Gastroesophageal sphincter (tissue), 4 donors: ENCODE results near the gene CFAP298. TPM values are rescaled to one million over a fixed set of nuclear protein-coding genes. Genes with fewer than 3 reads are reported as not detected.

Experiments used
- ATAC-seq: fragments of 150-250 bp; one replicate; pipeline ENCODE4 v1.9.1; 2016; ENCODE audit warnings: mild to moderate bottlenecking, moderate library complexity
- H3K27ac ChIP-seq, 4 donors: fragments of 200-600 bp; sonication (generic) in 3 of 4; 1 replicate in 3 of 4; 2 replicates in 1 of 4; pipeline ENCODE4 v1.5.1; 2016 to 2019
- H3K27me3 ChIP-seq: fragments of 200-600 bp; sonication (generic); one replicate; pipeline ENCODE4 v1.5.1; 2019
- H3K36me3 ChIP-seq, 2 donors: fragments of 200-600 bp; sonication (generic); one replicate each; pipeline ENCODE4 v1.5.1; 2019; ENCODE audit warnings: control low read depth in 1 of 2
- H3K4me1 ChIP-seq, 3 donors: fragments of 200-600 bp; sonication (generic); 1 replicate in 2 of 3; 2 replicates in 1 of 3; pipeline ENCODE4 v1.5.1; 2016 to 2019; ENCODE audit warnings: control low read depth in 2 of 3
- H3K4me3 ChIP-seq, 2 donors: fragments of 200-600 bp; sonication (generic); one replicate each; pipeline ENCODE4 v1.5.1; 2019; ENCODE audit warnings: mild to moderate bottlenecking in 1 of 2, moderate library complexity in 1 of 2
- H3K9me3 ChIP-seq, 3 donors: fragments of 200-600 bp; sonication (generic); one replicate each; pipeline ENCODE4 v1.5.1; 2017 to 2019; ENCODE audit warnings: control low read depth in 2 of 3
- CTCF ChIP-seq, 4 experiments: fragments of 200-600 bp in 2 of 4; fragments of 450-650 bp in 2 of 4; sonication (generic) in 1 of 4; IDR thresholded peaks; one replicate each; pipeline ENCODE4 v1.5.1; 2017 to 2019; ENCODE audit warnings: antibody characterized with exemption in 4 of 4, mild to moderate bottlenecking in 2 of 4, moderate library complexity in 2 of 4
- EP300 ChIP-seq: sonication (generic); formaldehyde crosslinking; IDR thresholded peaks from one replicate; pipeline ENCODE4 v1.6.1; 2017; ENCODE audit warnings: antibody characterized with exemption, mild to moderate bottlenecking
- POLR2A ChIP-seq, 2 donors: fragments of 450-650 bp; IDR thresholded peaks; one replicate each; pipeline ENCODE4 v1.6.1; 2017; ENCODE audit warnings: antibody characterized with exemption in 2 of 2, mild to moderate bottlenecking in 2 of 2, moderate library complexity in 1 of 2
- POLR2AphosphoS5 ChIP-seq: sonication (generic); formaldehyde crosslinking; IDR thresholded peaks from one replicate; pipeline ENCODE4 v1.6.1; 2017; ENCODE audit warnings: antibody characterized with exemption
- WGBS, 2 donors: methylation state at CpG; one replicate each; pipeline ENCODE4 v1.1.5; 2018; ENCODE audit warnings: low coverage in 1 of 2; 5-methylcytosine and 5-hydroxymethylcytosine counted together
- total RNA-seq, 4 donors: library from RNA; depleted of rRNA; stranded (reverse); fragments of >200 nt; gene quantifications; one replicate each; pipeline ENCODE4 v1.1.0, GENCODE V29; 2016

Gene CFAP298
- total RNA-seq, 4 donors from 2014 or later = 28.2 to 55.7 (median 32.0) TPM

GRCh38 chr21:32587651-32588050 lies 24.5 kb downstream of the CFAP298 start:
- peaks cover 0 to 14% (median 0%) of the 10 kb centered on the region in 3 donors for H3K4me1 ChIP-seq
- no peaks in the 10 kb centered on the region for H3K9me3 ChIP-seq
- H3K4me3 ChIP-seq = no peak overlapping the region
- no peak overlapping the region for H3K27ac ChIP-seq
- H3K36me3 ChIP-seq = peaks cover 0 to 8% of the 10 kb centered on the region in 2 donors
- ATAC-seq = no peak
- WGBS, 2 donors = 98 to 100% methylated on average over 2 to 5 of the region's 5 CpGs
- H3K27me3 ChIP-seq = no peaks in the 10 kb centered on the region
- no peak for TF ChIP-seq POLR2A (IDR thresholded peaks at IDR 0.05)
- TF ChIP-seq CTCF (IDR thresholded peaks at IDR 0.05) = no peak
- TF ChIP-seq POLR2AphosphoS5 = no peak
- no peak for TF ChIP-seq EP300

- WGBS, 2 donors = 73% methylated on average over 4 of the region's 13 CpGs; no CpG with 5 or more reads in 1 of the 2 donors
- Histone ChIP-seq H3K4me3 (no peak overlapping the region), H3K36me3 (peaks cover 0 to 8% of the 10 kb centered on the region in 2 donors), H3K27ac (no peak overlapping the region), H3K4me1 (peaks cover 0 to 14% (median 0%) of the 10 kb centered on the region in 3 donors), H3K9me3 (no peaks in the 10 kb centered on the region), H3K27me3 (no peaks in the 10 kb centered on the region)
- no peak for ATAC-seq
- TF ChIP-seq POLR2AphosphoS5 = no peak
- no peak for TF ChIP-seq POLR2A (IDR thresholded peaks at IDR 0.05)
- TF ChIP-seq CTCF (IDR thresholded peaks at IDR 0.05) = no peak
- TF ChIP-seq EP300 = no peak
These were observed 25.1 kb downstream of the CFAP298 start for GRCh38 chr21:32587120-32587519.

GRCh38 chr21:32585970-32586369 lies 26.2 kb downstream of the CFAP298 start:
- Histone ChIP-seq H3K9me3 (no peaks in the 10 kb centered on the region), H3K27me3 (no peaks in the 10 kb centered on the region), H3K4me1 (peaks cover 0 to 14% (median 0%) of the 10 kb centered on the region in 3 donors), H3K27ac (no peak overlapping the region), H3K36me3 (peaks cover 0 to 8% of the 10 kb centered on the region in 2 donors), H3K4me3 (no peak overlapping the region)
- ATAC-seq = no peak
- 79 to 88% methylated on average over 7 to 8 of the region's 9 CpGs for WGBS, 2 donors
- TF ChIP-seq CTCF (IDR thresholded peaks at IDR 0.05) = no peak
- no peak for TF ChIP-seq POLR2A (IDR thresholded peaks at IDR 0.05)
- TF ChIP-seq POLR2AphosphoS5 = no peak
- TF ChIP-seq EP300 = no peak

GRCh38 chr21:32585042-32585710 lies 27.0 kb downstream of the CFAP298 start, which contains the start of gene TCP10L:
TCP10L (minus strand) TSS chr21:32585523; CDS start chr21:32584304, 1,219 bp downstream.
- peaks cover 0 to 8% of the 10 kb centered on the region in 2 donors for H3K36me3 ChIP-seq
- H3K9me3 ChIP-seq = no peaks in the 10 kb centered on the region
- H3K4me1 ChIP-seq = peaks cover 0 to 6% (median 0%) of the 10 kb centered on the region in 3 donors
- no peaks in the 10 kb centered on the region for H3K27me3 ChIP-seq
- no peak for TF ChIP-seq POLR2A (IDR thresholded peaks at IDR 0.05)
- TF ChIP-seq CTCF (IDR thresholded peaks at IDR 0.05) = no peak
- TF ChIP-seq EP300 = no peak
- TF ChIP-seq POLR2AphosphoS5 = no peak
- no peak within 1 kb of the TSS for H3K27ac ChIP-seq
- ATAC-seq = no peak
- 75 to 85% methylated on average over 5 to 16 of the region's 17 CpGs for WGBS, 2 donors
- no peak within 1 kb of the TSS for H3K4me3 ChIP-seq

GRCh38 chr21:32584472-32584871 lies 27.7 kb downstream of the CFAP298 start:
- Histone ChIP-seq H3K4me3 (no peak overlapping the region), H3K9me3 (no peaks in the 10 kb centered on the region), H3K4me1 (no peaks in the 10 kb centered on the region), H3K27ac (no peak overlapping the region), H3K36me3 (peaks cover 0 to 8% of the 10 kb centered on the region in 2 donors), H3K27me3 (no peaks in the 10 kb centered on the region)
- TF ChIP-seq CTCF (IDR thresholded peaks at IDR 0.05) (no peak), POLR2AphosphoS5 (no peak), EP300 (no peak), POLR2A (IDR thresholded peaks at IDR 0.05) (no peak)
- 79 to 95% methylated on average over 6 to 7 of the region's 8 CpGs for WGBS, 2 donors
- no peak for ATAC-seq
